HepG2 (cell line): ENCODE measurements around the gene SESN1. TPM values are rescaled to one million over a fixed set of nuclear protein-coding genes. Genes with fewer than 3 reads are reported as not detected.
"Not testable (repeated sequence)": the region's sequence is repeated elsewhere in the genome, so short reads cannot be mapped to it uniquely, and the experiment has no call there.

ENCODE experiments used
- ATAC-seq: fragments of 200-7000 bp; cut with Tn5 transposase; 3 replicates; pipeline ENCODE4 v1.9.1; 2020; ENCODE audit warnings: mild to moderate bottlenecking, moderate library complexity
- BruUV-seq: library from RNA; stranded (reverse); fragments of 400-500 nt; replicated peaks from 2 replicates; lab custom pipeline; 2021; lab: Mats Ljungman, UMichigan
- CTCF ChIA-PET: fragments of 300-600 bp; formaldehyde crosslinking; extraction: SDS; loops from one replicate; lab custom pipeline; 2021; ENCODE audit warnings: low total read pairs, inconsistent platforms, low intra/inter-chr PET ratio; lab: Yijun Ruan, JAX
- POLR2A ChIA-PET: fragments of 350-600 bp; sonication (Branson Sonifier 250); formaldehyde crosslinking; loops from one replicate; lab custom pipeline; 2020; ENCODE audit warnings: antibody characterized with exemption, inconsistent platforms; lab: Yijun Ruan, JAX
- DNase-seq: peaks from one replicate; pipeline ENCODE4 v3.0.0-alpha.2; 2015; ENCODE audit warnings: low spot score
- FAIRE-seq: peaks from 3 replicates; lab custom pipeline; 2011; peaks lifted over from hg19 to GRCh38; lab: Jason Lieb, UNC
- H2AFZ ChIP-seq: one replicate; pipeline ENCODE4 v1.6.1; 2011; ENCODE audit warnings: low read length, inconsistent platforms
- H3K27ac ChIP-seq: fragments of 300-600 bp; 3 replicates; pipeline ENCODE4 v1.8.0; 2011; ENCODE audit warnings: mixed run types, mild to moderate bottlenecking, mixed read lengths, low read length, inconsistent platforms; ENCODE audit not compliant: insufficient read depth; ENCODE audit errors: extremely low read length
- H3K27me3 ChIP-seq, 2 experiments: fragments of 200-600 bp in 1 of 2; 2 replicates in 1 of 2; 3 replicates in 1 of 2; pipeline versions ENCODE4 v1.6.0 to v1.8.0; 2011; ENCODE audit warnings: low read length in 2 of 2, mild to moderate bottlenecking in 2 of 2, moderate library complexity in 2 of 2, inconsistent platforms in 1 of 2; ENCODE audit not compliant: insufficient read depth in 2 of 2, control insufficient read depth in 1 of 2
- H3K36me3 ChIP-seq, 2 experiments: fragments of 200-600 bp in 1 of 2; replicated peaks in 1 of 2; 2 replicates in 1 of 2; 3 replicates in 1 of 2; pipeline versions ENCODE4 v1.5.1 to v1.8.0; 2011; ENCODE audit warnings: low read length in 2 of 2, inconsistent platforms in 1 of 2; ENCODE audit not compliant: insufficient read depth in 2 of 2, control insufficient read depth in 1 of 2
- H3K4me1 ChIP-seq: 2 replicates; pipeline ENCODE4 v1.5.1; 2012; ENCODE audit warnings: low read length, inconsistent platforms; ENCODE audit not compliant: insufficient read depth
- H3K4me2 ChIP-seq: 2 replicates; pipeline ENCODE4 v1.6.0; 2011; ENCODE audit warnings: low read depth, low read length, inconsistent platforms
- H3K4me3 ChIP-seq, 3 experiments: fragments of 200-600 bp in 1 of 3; sonication (generic), shearing (Covaris generic) in 1 of 3; replicated peaks in 1 of 3; 2 replicates each; pipeline ENCODE4 v1.5.1; 2011 to 2016; ENCODE audit warnings: low read length in 3 of 3, inconsistent platforms in 2 of 3, low read depth in 2 of 3, mild to moderate bottlenecking in 2 of 3, control low read depth in 1 of 3, mixed read lengths in 1 of 3; ENCODE audit not compliant: insufficient read depth in 1 of 3
- H3K79me2 ChIP-seq: one replicate; pipeline ENCODE4 v1.6.1; 2011; ENCODE audit warnings: low read length, inconsistent platforms; ENCODE audit not compliant: insufficient read depth
- H3K9ac ChIP-seq: 2 replicates; pipeline ENCODE4 v1.6.0; 2011; ENCODE audit warnings: mild to moderate bottlenecking, low read depth, low read length, inconsistent platforms; ENCODE audit not compliant: insufficient read depth
- H3K9me3 ChIP-seq: 2 replicates; pipeline ENCODE4 v1.5.1; 2012; ENCODE audit warnings: mild to moderate bottlenecking, low read length
- H4K20me1 ChIP-seq: 2 replicates; pipeline ENCODE4 v1.6.0; 2011; ENCODE audit warnings: inconsistent platforms, mild to moderate bottlenecking, low read length, moderate library complexity; ENCODE audit not compliant: insufficient read depth
- CEBPB ChIP-seq: IDR thresholded peaks from 2 replicates; pipeline ENCODE4 v1.6.1; 2011; ENCODE audit warnings: low read depth, low read length, improper control_type of control experiment, borderline replicate concordance
- CEBPG ChIP-seq: IDR thresholded peaks from 2 replicates; pipeline ENCODE4 v1.6.1; 2016
- ETV5 ChIP-seq: IDR thresholded peaks from 2 replicates; pipeline ENCODE4 v1.6.1; 2018; ENCODE audit warnings: missing biosample characterization, missing genetic modification reagents, inconsistent platforms, borderline replicate concordance
- FOSL2 ChIP-seq: sonication (generic); formaldehyde crosslinking; IDR thresholded peaks from 2 replicates; pipeline ENCODE4 v1.4.0; 2020; ENCODE audit warnings: missing genetic modification reagents
- ISX ChIP-seq: sonication (generic); formaldehyde crosslinking; conservative IDR thresholded peaks from 2 replicates; pipeline ENCODE4 v1.5.0; 2020; ENCODE audit warnings: missing genetic modification reagents
- SAP130 ChIP-seq: IDR thresholded peaks from 2 replicates; pipeline ENCODE4 v1.6.1; 2016; ENCODE audit warnings: low read depth
- ZNF333 ChIP-seq: sonication (generic); formaldehyde crosslinking; IDR thresholded peaks from 2 replicates; pipeline ENCODE4 v1.4.0; 2020; ENCODE audit warnings: mild to moderate bottlenecking, missing genetic modification reagents, borderline replicate concordance
- WGBS: methylation state at CpG from one replicate; pipeline ENCODE4 v1.1.6; 2017; ENCODE audit warnings: low lambda C conversion rate; 5-methylcytosine and 5-hydroxymethylcytosine counted together
- in situ Hi-C: cut with HindIII; loops from 2 replicates; pipeline ENCODE4 v1.10.0; 2017; ENCODE audit warnings: low pct_unique_long_range_greater_than_20kb; ENCODE audit not compliant: extremely low pct_ligation_motif_present
- intact Hi-C: fragments of 100-400 bp; cut with micrococcal nuclease; formaldehyde crosslinking; loops from one replicate; pipeline ENCODE4 v1.10.0; 2022; ENCODE audit not compliant: unreplicated experiment
- polyA plus RNA-seq, 8 experiments: library from polyadenylated mRNA; depleted of rRNA in 3 of 8; stranded (reverse) in 7 of 8; unstranded in 1 of 8; fragments of >200 nt; fragmentation: Illumina TruSeq in 4 of 8; extraction: Trizol in 4 of 8; gene quantifications; 2 replicates each; pipeline versions ENCODE4 v1.2.1 to v1.2.3, GENCODE V29; 2011 to 2016; ENCODE audit warnings: low read depth in 4 of 8, missing spikeins in 1 of 8, mixed read lengths in 1 of 8; ENCODE audit not compliant: insufficient read depth in 1 of 8
- total RNA-seq, 5 experiments: library from RNA; depleted of rRNA; stranded (reverse); fragments of >200 nt; fragmentation: Illumina TruSeq; extraction: Trizol; gene quantifications; 2 replicates each; pipeline ENCODE4 v1.2.3, GENCODE V29; 2016; ENCODE audit warnings: low read depth in 1 of 5

SESN1 gene
- total and polyA plus RNA-seq, 2 of the 13 experiments (the other 11 are each of a cell fraction or from before 2014, with no cell fraction given), result 24.9 to 44.7 TPM

DNA sequence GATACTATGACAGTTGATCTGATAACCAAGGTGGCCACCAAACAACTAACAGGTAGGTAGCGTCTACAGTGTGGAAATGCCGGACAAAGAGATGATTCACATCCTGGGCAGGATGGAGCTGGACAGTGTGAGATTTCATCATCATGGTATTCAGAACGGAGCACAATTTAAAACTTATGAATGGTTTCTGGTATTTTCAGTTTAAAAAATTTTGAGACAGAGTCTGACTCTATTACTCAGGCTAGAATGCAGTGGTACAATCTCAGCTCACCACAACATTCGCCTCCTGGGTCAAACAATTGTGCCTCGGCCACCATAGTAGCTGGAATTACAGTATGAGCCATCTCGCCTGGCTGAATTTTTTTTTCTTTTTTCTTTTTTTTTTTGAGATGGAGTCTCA is 44.5 kb upstream of the SESN1 start:
- Histone ChIP-seq H3K4me2 (no peak overlapping the region), H3K79me2 (no peaks in the 10 kb centered on the region)
- TF ChIP-seq SAP130 (CRISPR knock-in tag) (peak; percentile 18; the same call in 1 of the 2 replicates), FOSL2 (CRISPR knock-in tag) (peak; percentile 81), ETV5 (CRISPR knock-in tag) (peak; percentile 22; the same call in 1 of the 2 replicates), CEBPB (peak; percentile 57), ISX (CRISPR knock-in tag) (no peak), ZNF333 (CRISPR knock-in tag) (no peak), CEBPG (CRISPR knock-in tag) (peak; percentile 59)
- TF ChIP-seq, all 625 proteins: peak for 5
- no peak overlapping the region for H3K9ac ChIP-seq
- in situ Hi-C loops, result no loop called here
- H3K27ac ChIP-seq, result no peak overlapping the region
- ChIA-PET POLR2A (no interaction called here), CTCF (no interaction called here)
- no peak for FAIRE-seq
- H3K4me1 ChIP-seq, result peaks cover 10% of the 10 kb centered on the region
- ATAC-seq, result peak; percentile 50
- H4K20me1 ChIP-seq, result no peaks in the 10 kb centered on the region
- intact Hi-C loops, result no loop called here
- H3K27me3 ChIP-seq, result no peaks in the 10 kb centered on the region
- no TSS peak for BruUV-seq
- DNase-seq, result peak; percentile 39
- no peaks in the 10 kb centered on the region for H3K36me3 ChIP-seq
- no peak overlapping the region for H3K4me3 ChIP-seq
- no peaks in the 10 kb centered on the region for H3K9me3 ChIP-seq
- 77% methylated on average over 6 of the region's 6 CpGs for WGBS
- no peak overlapping the region for H2AFZ ChIP-seq

DNA sequence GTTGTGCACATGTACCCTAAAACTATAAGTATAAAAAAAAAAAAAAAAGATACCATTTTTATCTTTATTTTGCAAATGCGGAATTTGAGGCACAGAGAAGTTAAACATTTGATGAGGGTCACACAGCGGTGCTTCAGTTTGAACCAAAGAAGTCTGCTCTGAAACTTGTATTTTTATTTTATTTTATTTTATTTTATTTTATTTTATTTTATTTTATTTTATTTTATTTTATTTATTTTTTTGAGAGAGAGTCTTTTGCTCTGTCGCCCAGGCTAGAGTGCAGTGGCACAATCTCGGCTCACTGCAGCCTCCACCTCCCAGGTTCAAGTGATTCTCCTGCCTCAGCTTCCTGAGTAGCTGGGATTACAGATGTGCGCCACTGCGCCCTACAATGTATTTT is 41.9 kb upstream of the SESN1 start:
- H3K36me3 ChIP-seq, H4K20me1 ChIP-seq, H3K4me3 ChIP-seq, in situ Hi-C loops, intact Hi-C loops, CTCF ChIA-PET, DNase-seq, H2AFZ ChIP-seq, FAIRE-seq, ATAC-seq, H3K27me3 ChIP-seq, H3K4me2 ChIP-seq, BruUV-seq, H3K9me3 ChIP-seq, H3K79me2 ChIP-seq, H3K9ac ChIP-seq, POLR2A ChIA-PET, H3K27ac ChIP-seq: not testable (repeated sequence)
- peaks cover 10% of the 10 kb centered on the region for H3K4me1 ChIP-seq
- WGBS, result 96% methylated on average over 6 of the region's 6 CpGs

DNA sequence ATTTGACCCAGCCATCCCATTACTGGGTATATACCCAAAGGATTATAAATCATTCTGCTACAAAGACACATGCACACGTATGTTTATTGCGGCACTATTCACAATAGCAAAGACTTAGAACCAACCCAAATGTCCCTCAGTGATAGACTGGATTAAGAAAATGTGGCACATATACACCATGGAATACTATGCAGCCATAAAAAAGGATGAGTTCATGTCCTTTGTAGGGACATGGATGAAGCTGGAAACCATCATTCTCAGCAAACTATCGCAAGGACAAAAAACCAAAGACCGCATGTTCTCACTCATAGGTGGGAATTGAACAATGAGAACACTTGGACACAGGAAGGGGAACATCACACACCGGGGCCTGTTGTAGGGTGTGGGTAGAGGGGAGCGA is 41.4 kb upstream of the SESN1 start:
- FAIRE-seq, ATAC-seq, H3K27me3 ChIP-seq, H4K20me1 ChIP-seq, in situ Hi-C loops, H3K27ac ChIP-seq, DNase-seq, H3K79me2 ChIP-seq, H3K4me3 ChIP-seq, CTCF ChIA-PET, intact Hi-C loops, BruUV-seq, H3K9me3 ChIP-seq, H3K4me2 ChIP-seq, POLR2A ChIA-PET, H3K9ac ChIP-seq, H3K36me3 ChIP-seq, H2AFZ ChIP-seq: not testable (repeated sequence)
- H3K4me1 ChIP-seq, result peaks cover 15% of the 10 kb centered on the region
- 94% methylated on average over 6 of the region's 6 CpGs for WGBS

DNA sequence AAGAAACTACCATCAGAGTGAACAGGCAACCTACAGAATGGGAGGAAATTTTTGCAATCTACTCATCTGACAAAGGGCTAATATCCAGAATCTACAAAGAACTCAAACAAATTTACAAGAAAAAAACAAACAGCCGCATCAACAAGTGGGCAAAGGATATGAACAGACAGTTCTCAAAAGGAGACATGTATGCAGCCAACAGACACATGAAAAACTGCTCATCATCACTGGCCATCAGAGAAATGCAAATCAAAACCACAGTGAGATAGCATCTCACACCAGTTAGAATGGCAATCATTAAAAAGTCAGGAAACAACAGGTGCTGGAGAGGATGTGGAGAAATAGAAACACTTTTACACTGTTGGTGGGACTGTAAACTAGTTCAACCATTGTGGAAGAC is 41.0 kb upstream of the SESN1 start:
- CTCF ChIA-PET, H3K4me3 ChIP-seq, BruUV-seq, H3K79me2 ChIP-seq, in situ Hi-C loops, H3K27me3 ChIP-seq, H3K27ac ChIP-seq, ATAC-seq, H3K4me2 ChIP-seq, H3K36me3 ChIP-seq, H4K20me1 ChIP-seq, FAIRE-seq, H3K9ac ChIP-seq, H3K9me3 ChIP-seq, POLR2A ChIA-PET, DNase-seq, intact Hi-C loops, H2AFZ ChIP-seq: not testable (repeated sequence)
- WGBS, result 93% methylated on average over 1 of the region's 1 CpG
- H3K4me1 ChIP-seq, result peaks cover 15% of the 10 kb centered on the region
